Measurements from ENCODE around the gene RAP2A.

Gene RAP2A

GRCh38 chr13:97403893-97404750, 29.8 kb upstream of the RAP2A start:
- no peak for TF ChIP-seq ZNF274 (IDR thresholded peaks at IDR 0.05; ENCODE audit: low read depth, low read length)
- no peak overlapping the region for H3K4me3 ChIP-seq (ENCODE audit: low read length)

- H3K4me3 ChIP-seq (ENCODE audit: low read length), result no peak overlapping the region
- no peak for TF ChIP-seq ZNF274 (IDR thresholded peaks at IDR 0.05; ENCODE audit: low read depth, low read length)
Observed at GRCh38 chr13:97407540-97407939, 26.4 kb upstream of the RAP2A start.

GRCh38 chr13:97408938-97409337, 25.0 kb upstream of the RAP2A start:
- no peak for TF ChIP-seq ZNF274 (IDR thresholded peaks at IDR 0.05; ENCODE audit: low read depth, low read length)
- no peak overlapping the region for H3K4me3 ChIP-seq (ENCODE audit: low read length)

DNA sequence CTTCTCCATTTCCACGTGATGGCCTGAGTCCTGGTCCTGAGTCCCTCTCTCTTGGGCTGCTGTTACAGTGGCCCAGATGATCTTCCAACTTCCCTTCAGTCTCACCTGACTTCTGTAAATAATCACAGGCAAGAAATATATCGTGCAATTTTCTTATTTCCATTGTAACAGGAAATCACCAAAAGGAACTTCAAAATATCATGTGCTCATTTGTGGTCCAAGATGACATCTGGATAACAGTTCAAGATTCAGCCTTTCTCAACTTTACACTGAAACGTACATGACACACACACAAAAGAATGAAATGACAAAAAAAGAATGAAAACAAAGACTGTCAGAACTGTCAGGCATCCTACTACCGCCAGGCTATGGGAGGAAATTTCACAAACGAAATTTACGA, 22.0 kb upstream of the RAP2A start:
- no peak overlapping the region for H3K4me3 ChIP-seq (ENCODE audit: low read length)
- TF ChIP-seq ZNF274 (IDR thresholded peaks at IDR 0.05; ENCODE audit: low read depth, low read length), result no peak

GRCh38 chr13:97413694-97414093, 20.3 kb upstream of the RAP2A start:
- TF ChIP-seq ZNF274 (IDR thresholded peaks at IDR 0.05; ENCODE audit: low read depth, low read length), result no peak
- H3K4me3 ChIP-seq (ENCODE audit: low read length), result no peak overlapping the region

GRCh38 chr13:97414392-97414791, 19.6 kb upstream of the RAP2A start:
- TF ChIP-seq ZNF274 (IDR thresholded peaks at IDR 0.05; ENCODE audit: low read depth, low read length), result no peak
- H3K4me3 ChIP-seq (ENCODE audit: low read length), result no peak overlapping the region

GRCh38 chr13:97417698-97418097, 16.3 kb upstream of the RAP2A start:
- H3K4me3 ChIP-seq (ENCODE audit: low read length), result no peak overlapping the region
- no peak for TF ChIP-seq ZNF274 (IDR thresholded peaks at IDR 0.05; ENCODE audit: low read depth, low read length)

GRCh38 chr13:97422118-97423054, 11.6 kb upstream of the RAP2A start:
- H3K4me3 ChIP-seq (ENCODE audit: low read length), result no peak overlapping the region

DNA sequence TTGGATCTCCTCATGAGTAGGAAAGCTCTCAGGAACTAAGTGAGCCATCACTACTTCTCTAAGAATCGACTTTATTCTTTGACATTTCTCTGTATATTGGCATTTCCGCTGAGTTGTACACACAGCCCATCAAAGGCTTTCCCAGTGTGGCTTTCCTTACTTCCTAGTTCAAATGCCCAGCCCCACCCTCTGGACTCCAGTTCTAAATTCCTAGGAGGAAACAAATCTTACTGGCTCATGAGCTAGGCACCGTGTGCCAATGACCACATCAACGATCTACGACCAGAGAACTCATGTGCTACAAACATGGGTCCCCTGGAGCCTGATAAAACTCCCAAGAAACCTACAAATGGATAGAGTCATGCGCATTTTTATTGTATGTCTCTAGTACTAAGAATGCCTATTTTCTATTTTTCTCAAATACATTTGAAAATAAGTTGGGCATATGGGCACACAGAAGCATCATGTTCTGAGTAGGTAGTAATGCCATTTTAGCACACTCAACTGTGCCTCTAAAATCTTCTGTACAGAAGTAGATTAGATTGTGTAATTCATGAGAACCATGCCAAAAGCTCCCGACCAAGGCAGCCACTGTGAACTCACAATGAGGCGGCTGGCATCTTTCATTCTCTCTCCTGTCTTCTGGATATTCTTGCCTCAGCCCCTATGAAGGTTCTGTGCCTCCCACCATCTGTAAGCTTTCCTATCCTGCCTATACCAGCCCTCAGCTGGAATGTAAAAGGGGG, 10.5 kb upstream of the RAP2A start:
- TF ChIP-seq ZNF274 (IDR thresholded peaks at IDR 0.05; ENCODE audit: low read depth, low read length), result no peak
- no peak overlapping the region for H3K4me3 ChIP-seq (ENCODE audit: low read length)

More at GRCh38 chr13:97422118-97423054, 11.6 kb upstream of the RAP2A start:
- no peak for TF ChIP-seq ZNF274 (IDR thresholded peaks at IDR 0.05; ENCODE audit: low read depth, low read length)

- no peak overlapping the region for H3K4me3 ChIP-seq (ENCODE audit: low read length)
- no peak for TF ChIP-seq ZNF274 (IDR thresholded peaks at IDR 0.05; ENCODE audit: low read depth, low read length)
Observed at GRCh38 chr13:97425590-97425989, 8.4 kb upstream of the RAP2A start.

GRCh38 chr13:97426695-97427094, 7.3 kb upstream of the RAP2A start:
- no peak overlapping the region for H3K4me3 ChIP-seq (ENCODE audit: low read length)
- no peak for TF ChIP-seq ZNF274 (IDR thresholded peaks at IDR 0.05; ENCODE audit: low read depth, low read length)

DNA sequence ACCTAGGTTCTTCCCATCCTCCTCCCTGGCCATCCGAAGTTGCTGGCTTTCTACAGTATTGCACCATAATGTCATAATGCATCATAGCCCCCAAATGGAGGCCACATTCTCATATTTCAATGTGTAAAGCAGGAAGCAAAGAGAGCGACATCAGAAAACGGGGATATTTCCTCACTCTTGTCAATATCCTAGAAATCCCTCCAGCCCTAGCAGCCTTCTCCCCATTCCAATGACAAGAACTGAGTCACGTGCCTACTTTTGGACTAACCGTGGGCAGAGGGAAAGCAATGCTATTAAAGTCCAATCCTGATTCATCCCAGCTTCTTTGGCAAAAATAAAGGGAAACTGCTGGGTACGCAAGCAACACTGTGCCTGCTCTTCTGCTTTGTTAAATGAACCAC, 4.3 kb upstream of the RAP2A start:
- H3K4me3 ChIP-seq (ENCODE audit: low read length), result no peak overlapping the region

DNA sequence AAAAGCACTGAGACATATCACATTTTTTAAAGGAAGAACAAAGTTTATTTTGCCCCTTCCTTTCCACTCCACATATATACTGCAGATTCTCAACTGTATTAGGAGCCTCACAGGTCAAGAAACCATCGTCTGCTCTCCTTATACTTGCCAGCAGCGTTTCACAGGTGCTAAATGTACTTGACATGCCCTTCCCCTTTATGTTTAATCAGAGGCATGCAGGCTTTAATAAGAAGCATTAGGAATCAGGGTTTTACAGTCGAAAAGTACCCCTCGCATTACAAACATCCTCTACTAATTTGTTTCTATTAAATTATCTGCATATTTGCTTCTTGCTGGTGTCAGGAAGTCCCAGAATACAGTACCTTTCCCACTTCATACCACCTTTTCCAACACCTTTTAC, 3.7 kb upstream of the RAP2A start:
- no peak overlapping the region for H3K4me3 ChIP-seq (ENCODE audit: low read length)
- no peak for TF ChIP-seq ZNF274 (IDR thresholded peaks at IDR 0.05; ENCODE audit: low read depth, low read length)

More for the DNA sequence above, 4.3 kb upstream of the RAP2A start:
- no peak for TF ChIP-seq ZNF274 (IDR thresholded peaks at IDR 0.05; ENCODE audit: low read depth, low read length)

GRCh38 chr13:97431171-97431764, 2.7 kb upstream of the RAP2A start:
- no peak overlapping the region for H3K4me3 ChIP-seq (ENCODE audit: low read length)
- no peak for TF ChIP-seq ZNF274 (IDR thresholded peaks at IDR 0.05; ENCODE audit: low read depth, low read length)

All from GM08714 (cell line).